Measurements from ENCODE around the gene PCSK5.

Gene PCSK5

GRCh38 chr9:75907329-75907728 is 16.9 kb downstream of the PCSK5 start:
- Histone ChIP-seq H3K4me1 (ENCODE audit: control insufficient read depth, low read depth, low read length) (peaks cover 5% of the 10 kb centered on the region), H3K36me3 (ENCODE audit: control insufficient read depth, low read depth, low read length) (no peaks in the 10 kb centered on the region), H3K9me3 (ENCODE audit: control insufficient read depth, low read depth, low read length) (no peaks in the 10 kb centered on the region), H3K4me3 (ENCODE audit: low read length) (no peak overlapping the region), H3K27me3 (ENCODE audit: control insufficient read depth, insufficient read depth, low read length) (no peaks in the 10 kb centered on the region), H3K9ac (ENCODE audit: low read length) (no peak overlapping the region), H3K27ac (ENCODE audit: low read length) (no peak overlapping the region)

GRCh38 chr9:75907923-75908322 is 17.4 kb downstream of the PCSK5 start:
- Histone ChIP-seq H3K36me3 (ENCODE audit: control insufficient read depth, low read depth, low read length) (no peaks in the 10 kb centered on the region), H3K9ac (ENCODE audit: low read length) (no peak overlapping the region), H3K9me3 (ENCODE audit: control insufficient read depth, low read depth, low read length) (no peaks in the 10 kb centered on the region), H3K27me3 (ENCODE audit: control insufficient read depth, insufficient read depth, low read length) (no peaks in the 10 kb centered on the region), H3K4me3 (ENCODE audit: low read length) (no peak overlapping the region), H3K4me1 (ENCODE audit: control insufficient read depth, low read depth, low read length) (peaks cover 11% of the 10 kb centered on the region), H3K27ac (ENCODE audit: low read length) (no peak overlapping the region)

- Histone ChIP-seq H3K9ac (ENCODE audit: low read length) (no peak overlapping the region), H3K4me3 (ENCODE audit: low read length) (no peak overlapping the region), H3K9me3 (ENCODE audit: control insufficient read depth, low read depth, low read length) (no peaks in the 10 kb centered on the region), H3K27me3 (ENCODE audit: control insufficient read depth, insufficient read depth, low read length) (no peaks in the 10 kb centered on the region), H3K27ac (ENCODE audit: low read length) (no peak overlapping the region), H3K4me1 (ENCODE audit: control insufficient read depth, low read depth, low read length) (peaks cover 13% of the 10 kb centered on the region), H3K36me3 (ENCODE audit: control insufficient read depth, low read depth, low read length) (no peaks in the 10 kb centered on the region)
These were observed 19.3 kb downstream of the PCSK5 start for GRCh38 chr9:75909776-75910175.

- no peak overlapping the region for H3K9ac ChIP-seq (ENCODE audit: low read length)
- no peak overlapping the region for H3K27ac ChIP-seq (ENCODE audit: low read length)
- no peak overlapping the region for H3K4me3 ChIP-seq (ENCODE audit: low read length)
- H3K36me3 ChIP-seq (ENCODE audit: control insufficient read depth, low read depth, low read length), result no peaks in the 10 kb centered on the region
- H3K27me3 ChIP-seq (ENCODE audit: control insufficient read depth, insufficient read depth, low read length), result no peaks in the 10 kb centered on the region
- peaks cover 13% of the 10 kb centered on the region for H3K4me1 ChIP-seq (ENCODE audit: control insufficient read depth, low read depth, low read length)
- no peaks in the 10 kb centered on the region for H3K9me3 ChIP-seq (ENCODE audit: control insufficient read depth, low read depth, low read length)
These were observed 20.3 kb downstream of the PCSK5 start for GRCh38 chr9:75910731-75911130.

- H3K27ac ChIP-seq (ENCODE audit: low read length), result no peak overlapping the region
- H3K4me3 ChIP-seq (ENCODE audit: low read length), result no peak overlapping the region
- H3K9ac ChIP-seq (ENCODE audit: low read length), result no peak overlapping the region
- no peaks in the 10 kb centered on the region for H3K27me3 ChIP-seq (ENCODE audit: control insufficient read depth, insufficient read depth, low read length)
- H3K4me1 ChIP-seq (ENCODE audit: control insufficient read depth, low read depth, low read length), result peaks cover 13% of the 10 kb centered on the region
- no peaks in the 10 kb centered on the region for H3K9me3 ChIP-seq (ENCODE audit: control insufficient read depth, low read depth, low read length)
- H3K36me3 ChIP-seq (ENCODE audit: control insufficient read depth, low read depth, low read length), result no peaks in the 10 kb centered on the region
These were observed 20.9 kb downstream of the PCSK5 start for GRCh38 chr9:75911390-75911789.

- H3K27me3 ChIP-seq (ENCODE audit: control insufficient read depth, insufficient read depth, low read length), result no peaks in the 10 kb centered on the region
These were observed 22.5 kb downstream of the PCSK5 start for GRCh38 chr9:75912951-75913350.

GRCh38 chr9:75914002-75914401 is 23.5 kb downstream of the PCSK5 start:
- no peak overlapping the region for H3K4me3 ChIP-seq (ENCODE audit: low read length)
- H3K4me1 ChIP-seq (ENCODE audit: control insufficient read depth, low read depth, low read length), result peaks cover 10% of the 10 kb centered on the region
- no peaks in the 10 kb centered on the region for H3K9me3 ChIP-seq (ENCODE audit: control insufficient read depth, low read depth, low read length)
- H3K36me3 ChIP-seq (ENCODE audit: control insufficient read depth, low read depth, low read length), result no peaks in the 10 kb centered on the region
- H3K9ac ChIP-seq (ENCODE audit: low read length), result no peak overlapping the region
- H3K27me3 ChIP-seq (ENCODE audit: control insufficient read depth, insufficient read depth, low read length), result no peaks in the 10 kb centered on the region
- no peak overlapping the region for H3K27ac ChIP-seq (ENCODE audit: low read length)

More at GRCh38 chr9:75912951-75913350, 22.5 kb downstream of the PCSK5 start:
- peaks cover 10% of the 10 kb centered on the region for H3K4me1 ChIP-seq (ENCODE audit: control insufficient read depth, low read depth, low read length)
- H3K36me3 ChIP-seq (ENCODE audit: control insufficient read depth, low read depth, low read length), result no peaks in the 10 kb centered on the region
- no peak overlapping the region for H3K27ac ChIP-seq (ENCODE audit: low read length)
- H3K9ac ChIP-seq (ENCODE audit: low read length), result no peak overlapping the region
- no peaks in the 10 kb centered on the region for H3K9me3 ChIP-seq (ENCODE audit: control insufficient read depth, low read depth, low read length)
- no peak overlapping the region for H3K4me3 ChIP-seq (ENCODE audit: low read length)

GRCh38 chr9:75914883-75915452 is 24.5 kb downstream of the PCSK5 start:
- no peak overlapping the region for H3K9ac ChIP-seq (ENCODE audit: low read length)
- H3K36me3 ChIP-seq (ENCODE audit: control insufficient read depth, low read depth, low read length), result no peaks in the 10 kb centered on the region
- peaks cover 10% of the 10 kb centered on the region for H3K4me1 ChIP-seq (ENCODE audit: control insufficient read depth, low read depth, low read length)
- H3K27me3 ChIP-seq (ENCODE audit: control insufficient read depth, insufficient read depth, low read length), result no peaks in the 10 kb centered on the region
- H3K27ac ChIP-seq (ENCODE audit: low read length), result no peak overlapping the region
- no peaks in the 10 kb centered on the region for H3K9me3 ChIP-seq (ENCODE audit: control insufficient read depth, low read depth, low read length)
- H3K4me3 ChIP-seq (ENCODE audit: low read length), result no peak overlapping the region

GRCh38 chr9:75918154-75918553 is 27.7 kb downstream of the PCSK5 start:
- no peaks in the 10 kb centered on the region for H3K9me3 ChIP-seq (ENCODE audit: control insufficient read depth, low read depth, low read length)
- H3K4me3 ChIP-seq (ENCODE audit: low read length), result no peak overlapping the region
- peaks cover under 1% of the 10 kb centered on the region for H3K4me1 ChIP-seq (ENCODE audit: control insufficient read depth, low read depth, low read length)
- no peaks in the 10 kb centered on the region for H3K27me3 ChIP-seq (ENCODE audit: control insufficient read depth, insufficient read depth, low read length)
- no peaks in the 10 kb centered on the region for H3K36me3 ChIP-seq (ENCODE audit: control insufficient read depth, low read depth, low read length)
- H3K9ac ChIP-seq (ENCODE audit: low read length), result no peak overlapping the region
- no peak overlapping the region for H3K27ac ChIP-seq (ENCODE audit: low read length)

- Histone ChIP-seq H3K9ac (ENCODE audit: low read length) (no peak overlapping the region), H3K4me1 (ENCODE audit: control insufficient read depth, low read depth, low read length) (no peaks in the 10 kb centered on the region), H3K27me3 (ENCODE audit: control insufficient read depth, insufficient read depth, low read length) (no peaks in the 10 kb centered on the region), H3K27ac (ENCODE audit: low read length) (no peak overlapping the region), H3K36me3 (ENCODE audit: control insufficient read depth, low read depth, low read length) (no peaks in the 10 kb centered on the region), H3K9me3 (ENCODE audit: control insufficient read depth, low read depth, low read length) (no peaks in the 10 kb centered on the region), H3K4me3 (ENCODE audit: low read length) (no peak overlapping the region)
These were observed 28.4 kb downstream of the PCSK5 start for GRCh38 chr9:75918909-75919308.

- Histone ChIP-seq H3K36me3 (ENCODE audit: control insufficient read depth, low read depth, low read length) (no peaks in the 10 kb centered on the region), H3K27ac (ENCODE audit: low read length) (no peak overlapping the region), H3K9me3 (ENCODE audit: control insufficient read depth, low read depth, low read length) (no peaks in the 10 kb centered on the region), H3K4me1 (ENCODE audit: control insufficient read depth, low read depth, low read length) (peaks cover 8% of the 10 kb centered on the region), H3K9ac (ENCODE audit: low read length) (no peak overlapping the region), H3K4me3 (ENCODE audit: low read length) (no peak overlapping the region), H3K27me3 (ENCODE audit: control insufficient read depth, insufficient read depth, low read length) (no peaks in the 10 kb centered on the region)
These were observed 31.1 kb downstream of the PCSK5 start for GRCh38 chr9:75921391-75922127.

- no peak overlapping the region for H3K9ac ChIP-seq (ENCODE audit: low read length)
- H3K4me3 ChIP-seq (ENCODE audit: low read length), result no peak overlapping the region
- peaks cover 23% of the 10 kb centered on the region for H3K4me1 ChIP-seq (ENCODE audit: control insufficient read depth, low read depth, low read length)
- no peak overlapping the region for H3K27ac ChIP-seq (ENCODE audit: low read length)
- H3K36me3 ChIP-seq (ENCODE audit: control insufficient read depth, low read depth, low read length), result no peaks in the 10 kb centered on the region
- H3K9me3 ChIP-seq (ENCODE audit: control insufficient read depth, low read depth, low read length), result no peaks in the 10 kb centered on the region
- no peaks in the 10 kb centered on the region for H3K27me3 ChIP-seq (ENCODE audit: control insufficient read depth, insufficient read depth, low read length)
These were observed 35.9 kb downstream of the PCSK5 start for GRCh38 chr9:75926385-75926784.
